WERI-Rb-1 (cell line): ENCODE measurements around the gene LMOD3.

Experiments used
- DNase-seq: peaks from one replicate; pipeline ENCODE4 v3.0.0-alpha.2; 2020
- H3K27ac ChIP-seq: fragments of 250-450 bp; sonication (Bioruptor Pico); 2 replicates; pipeline ENCODE4 v1.5.1; 2020; ENCODE audit warnings: mild to moderate bottlenecking, moderate library complexity
- H3K27me3 ChIP-seq: fragments of 250-450 bp; sonication (Bioruptor Pico); 2 replicates; pipeline ENCODE4 v1.5.1; 2021; ENCODE audit warnings: mild to moderate bottlenecking, low read depth, moderate library complexity; ENCODE audit not compliant: insufficient read depth, severe bottlenecking
- H3K36me3 ChIP-seq: fragments of 250-450 bp; sonication (Bioruptor Pico); 2 replicates; pipeline ENCODE4 v1.5.1; 2020; ENCODE audit warnings: mild to moderate bottlenecking, moderate library complexity
- H3K4me3 ChIP-seq: 2 replicates; pipeline ENCODE4 v1.5.1; 2011; ENCODE audit warnings: low read depth, mild to moderate bottlenecking, control low read depth, low read length
- H3K9me3 ChIP-seq: fragments of 250-450 bp; sonication (Bioruptor Pico); 2 replicates; pipeline ENCODE4 v1.5.1; 2021; ENCODE audit warnings: mild to moderate bottlenecking, moderate library complexity; ENCODE audit not compliant: severe bottlenecking
- CTCF ChIP-seq: IDR thresholded peaks from 2 replicates; pipeline ENCODE4 v1.5.1; 2011; ENCODE audit warnings: low read depth, mild to moderate bottlenecking, control low read depth, inconsistent platforms, low read length

LMOD3 gene

GRCh38 chr3:69065318-69065964 lies 57.0 kb downstream of the LMOD3 start:
- no peak overlapping the region for H3K27ac ChIP-seq
- H3K27me3 ChIP-seq = no peaks in the 10 kb centered on the region
- no peak for DNase-seq
- H3K9me3 ChIP-seq = no peaks in the 10 kb centered on the region
- H3K4me3 ChIP-seq = no peak overlapping the region
- peaks cover 31% of the 10 kb centered on the region for H3K36me3 ChIP-seq
- TF ChIP-seq CTCF = no peak

- H3K36me3 ChIP-seq = peaks cover 25% of the 10 kb centered on the region
- H3K27me3 ChIP-seq = no peaks in the 10 kb centered on the region
- no peak for DNase-seq
- no peak overlapping the region for H3K4me3 ChIP-seq
- H3K27ac ChIP-seq = no peak overlapping the region
- TF ChIP-seq CTCF = no peak
- H3K9me3 ChIP-seq = no peaks in the 10 kb centered on the region
Observed at GRCh38 chr3:69063636-69064035, 58.8 kb downstream of the LMOD3 start.

- DNase-seq = no peak
- Histone ChIP-seq H3K9me3 (no peaks in the 10 kb centered on the region), H3K27ac (no peak overlapping the region), H3K27me3 (no peaks in the 10 kb centered on the region), H3K4me3 (no peak overlapping the region), H3K36me3 (peaks cover 40% of the 10 kb centered on the region)
- TF ChIP-seq CTCF = no peak
Observed at GRCh38 chr3:69059688-69060087, 62.7 kb downstream of the LMOD3 start.

- Histone ChIP-seq H3K36me3 (peaks cover 41% of the 10 kb centered on the region), H3K27me3 (no peaks in the 10 kb centered on the region), H3K4me3 (no peak overlapping the region), H3K9me3 (no peaks in the 10 kb centered on the region), H3K27ac (no peak overlapping the region)
- no peak for DNase-seq
- TF ChIP-seq CTCF = no peak
Observed at GRCh38 chr3:69058947-69059224, 63.5 kb downstream of the LMOD3 start.

- TF ChIP-seq CTCF = no peak
- DNase-seq = no peak
- H3K27ac ChIP-seq = no peak overlapping the region
- H3K9me3 ChIP-seq = no peaks in the 10 kb centered on the region
- no peak overlapping the region for H3K4me3 ChIP-seq
- H3K36me3 ChIP-seq = peaks cover 41% of the 10 kb centered on the region
- no peaks in the 10 kb centered on the region for H3K27me3 ChIP-seq
Observed at GRCh38 chr3:69058180-69058946, 64.0 kb downstream of the LMOD3 start.
